Measurements from ENCODE around the gene CLVS2.

Gene CLVS2

GRCh38 chr6:122995921-122996793 lies at the start of gene CLVS2:
Gene CLVS2, plus strand, starts transcription at chr6:122996235. Its CDS starts 1,543 bp downstream, at chr6:122997778.
- peak; percentile 17 for ATAC-seq

GRCh38 chr6:122947355-122947754 lies 48.7 kb upstream of the CLVS2 start:
- Mint-ChIP-seq H3K4me3 (no peak overlapping the region), H3K9me3 (peaks cover 7% of the 10 kb centered on the region), H3K36me3 (no peaks in the 10 kb centered on the region), H3K27ac (no peak overlapping the region), H3K4me1 (no peaks in the 10 kb centered on the region), H3K27me3 (no peaks in the 10 kb centered on the region)
- no peak for ATAC-seq

More at GRCh38 chr6:122995921-122996793, at the start of gene CLVS2:
- Mint-ChIP-seq H3K27me3 (peaks cover 28% of the 10 kb centered on the region), H3K27ac (no peak within 1 kb of the TSS), H3K9me3 (no peaks in the 10 kb centered on the region), H3K4me1 (no peaks in the 10 kb centered on the region), H3K36me3 (no peaks in the 10 kb centered on the region), H3K4me3 (no peak within 1 kb of the TSS)

- H3K27ac Mint-ChIP-seq: no peak overlapping the region
- no peak for ATAC-seq
- H3K27me3 Mint-ChIP-seq: no peaks in the 10 kb centered on the region
- peaks cover 11% of the 10 kb centered on the region for H3K9me3 Mint-ChIP-seq
- no peak overlapping the region for H3K4me3 Mint-ChIP-seq
- no peaks in the 10 kb centered on the region for H3K4me1 Mint-ChIP-seq
- H3K36me3 Mint-ChIP-seq: no peaks in the 10 kb centered on the region
Measured at GRCh38 chr6:122953766-122954165, 42.3 kb upstream of the CLVS2 start.

GRCh38 chr6:122956376-122956775 lies 39.7 kb upstream of the CLVS2 start:
- Mint-ChIP-seq H3K36me3 (no peaks in the 10 kb centered on the region), H3K27me3 (no peaks in the 10 kb centered on the region), H3K27ac (no peak overlapping the region), H3K4me3 (no peak overlapping the region), H3K9me3 (peaks cover 18% of the 10 kb centered on the region), H3K4me1 (no peaks in the 10 kb centered on the region)
- no peak for ATAC-seq

- H3K27me3 Mint-ChIP-seq: no peaks in the 10 kb centered on the region
- H3K9me3 Mint-ChIP-seq: peaks cover 17% of the 10 kb centered on the region
- H3K27ac Mint-ChIP-seq: no peak overlapping the region
- ATAC-seq: no peak
- no peaks in the 10 kb centered on the region for H3K36me3 Mint-ChIP-seq
- no peaks in the 10 kb centered on the region for H3K4me1 Mint-ChIP-seq
- H3K4me3 Mint-ChIP-seq: no peak overlapping the region
Measured at GRCh38 chr6:122962000-122962624, 33.9 kb upstream of the CLVS2 start.

GRCh38 chr6:122969999-122970533 lies 26.0 kb upstream of the CLVS2 start:
- no peaks in the 10 kb centered on the region for H3K27me3 Mint-ChIP-seq
- H3K4me3 Mint-ChIP-seq: no peak overlapping the region
- no peak overlapping the region for H3K27ac Mint-ChIP-seq

GRCh38 chr6:122977180-122977579 lies 18.9 kb upstream of the CLVS2 start:
- H3K36me3 Mint-ChIP-seq: no peaks in the 10 kb centered on the region
- no peaks in the 10 kb centered on the region for H3K4me1 Mint-ChIP-seq
- no peaks in the 10 kb centered on the region for H3K27me3 Mint-ChIP-seq
- no peak for ATAC-seq
- H3K9me3 Mint-ChIP-seq: no peaks in the 10 kb centered on the region
- H3K27ac Mint-ChIP-seq: no peak overlapping the region
- no peak overlapping the region for H3K4me3 Mint-ChIP-seq

More at GRCh38 chr6:122969999-122970533, 26.0 kb upstream of the CLVS2 start:
- H3K4me1 Mint-ChIP-seq: no peaks in the 10 kb centered on the region
- no peaks in the 10 kb centered on the region for H3K9me3 Mint-ChIP-seq
- no peak for ATAC-seq
- H3K36me3 Mint-ChIP-seq: no peaks in the 10 kb centered on the region

GRCh38 chr6:122984393-122984792 lies 11.6 kb upstream of the CLVS2 start:
- H3K9me3 Mint-ChIP-seq: peaks cover 11% of the 10 kb centered on the region
- no peak overlapping the region for H3K4me3 Mint-ChIP-seq
- H3K4me1 Mint-ChIP-seq: no peaks in the 10 kb centered on the region
- ATAC-seq: no peak
- H3K36me3 Mint-ChIP-seq: no peaks in the 10 kb centered on the region
- no peaks in the 10 kb centered on the region for H3K27me3 Mint-ChIP-seq
- H3K27ac Mint-ChIP-seq: no peak overlapping the region

GRCh38 chr6:122994256-122994655 lies 1.8 kb upstream of the CLVS2 start:
- H3K9me3 Mint-ChIP-seq: peaks cover 2% of the 10 kb centered on the region
- H3K4me1 Mint-ChIP-seq: no peaks in the 10 kb centered on the region
- H3K27ac Mint-ChIP-seq: no peak overlapping the region
- H3K4me3 Mint-ChIP-seq: no peak overlapping the region
- no peak for ATAC-seq
- no peaks in the 10 kb centered on the region for H3K36me3 Mint-ChIP-seq
- peaks cover 28% of the 10 kb centered on the region for H3K27me3 Mint-ChIP-seq

GRCh38 chr6:122996794-122997505 lies 915 bp downstream of the CLVS2 start:
- Mint-ChIP-seq H3K9me3 (no peaks in the 10 kb centered on the region), H3K27ac (no peak overlapping the region), H3K4me1 (no peaks in the 10 kb centered on the region), H3K36me3 (no peaks in the 10 kb centered on the region), H3K27me3 (peaks cover 28% of the 10 kb centered on the region), H3K4me3 (no peak overlapping the region)
- ATAC-seq: no peak

GRCh38 chr6:122997541-122998150 lies 1.6 kb downstream of the CLVS2 start:
- Mint-ChIP-seq H3K4me3 (no peak overlapping the region), H3K27me3 (peaks cover 28% of the 10 kb centered on the region), H3K27ac (no peak overlapping the region), H3K4me1 (no peaks in the 10 kb centered on the region), H3K9me3 (no peaks in the 10 kb centered on the region), H3K36me3 (no peaks in the 10 kb centered on the region)
- ATAC-seq: no peak

GRCh38 chr6:122998403-122998975 lies 2.5 kb downstream of the CLVS2 start:
- H3K4me1 Mint-ChIP-seq: no peaks in the 10 kb centered on the region
- H3K27ac Mint-ChIP-seq: no peak overlapping the region
- H3K27me3 Mint-ChIP-seq: peaks cover 28% of the 10 kb centered on the region
- no peak for ATAC-seq
- H3K36me3 Mint-ChIP-seq: no peaks in the 10 kb centered on the region
- H3K4me3 Mint-ChIP-seq: no peak overlapping the region
- no peaks in the 10 kb centered on the region for H3K9me3 Mint-ChIP-seq

GRCh38 chr6:123000244-123000770 lies 4.3 kb downstream of the CLVS2 start:
- no peak for ATAC-seq
- no peak overlapping the region for H3K4me3 Mint-ChIP-seq
- H3K27ac Mint-ChIP-seq: no peak overlapping the region
- H3K27me3 Mint-ChIP-seq: peaks cover 23% of the 10 kb centered on the region
- no peaks in the 10 kb centered on the region for H3K4me1 Mint-ChIP-seq
- H3K36me3 Mint-ChIP-seq: no peaks in the 10 kb centered on the region
- no peaks in the 10 kb centered on the region for H3K9me3 Mint-ChIP-seq

GRCh38 chr6:123001540-123001939 lies 5.5 kb downstream of the CLVS2 start:
- H3K27me3 Mint-ChIP-seq: peaks cover 12% of the 10 kb centered on the region
- no peaks in the 10 kb centered on the region for H3K9me3 Mint-ChIP-seq
- H3K4me1 Mint-ChIP-seq: no peaks in the 10 kb centered on the region
- no peak overlapping the region for H3K27ac Mint-ChIP-seq
- no peaks in the 10 kb centered on the region for H3K36me3 Mint-ChIP-seq
- no peak for ATAC-seq
- H3K4me3 Mint-ChIP-seq: no peak overlapping the region
